ENCODE results near the gene STAM2.
"Not testable (repeated sequence)": the region's sequence is repeated elsewhere in the genome, so short reads cannot be mapped to it uniquely, and the experiment has no call there.

STAM2 gene

DNA sequence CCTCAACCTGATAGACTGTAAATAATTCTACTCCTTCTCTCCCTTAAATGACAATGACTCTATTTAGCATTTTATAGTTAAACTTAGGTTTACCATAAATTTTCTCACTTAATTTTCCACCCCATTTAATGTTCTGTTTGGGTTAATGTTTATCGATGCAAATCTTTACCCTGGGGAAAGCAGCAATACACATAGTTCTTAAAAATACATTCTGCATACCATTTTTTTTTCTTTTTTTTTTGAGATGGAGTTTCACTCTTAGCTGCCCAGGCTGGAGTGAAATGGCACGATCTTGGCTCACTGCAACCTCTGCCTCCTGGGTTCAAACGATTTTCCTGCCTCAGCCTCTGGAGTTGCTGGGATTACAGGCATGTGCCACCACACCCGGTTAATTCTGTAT, 14.0 kb downstream of the STAM2 start:
- peaks cover 20% of the 10 kb centered on the region for H3K4me1 Mint-ChIP-seq
- ATAC-seq (no peak), DNase-seq (ENCODE audit: low spot score in 2 of 2) (no peak)
- no peaks in the 10 kb centered on the region for H3K36me3 Mint-ChIP-seq
- H3K4me3 Mint-ChIP-seq, result no peak overlapping the region
- no peak overlapping the region for H3K27ac Mint-ChIP-seq
- peaks cover 4% of the 10 kb centered on the region for H3K9me3 Mint-ChIP-seq

DNA sequence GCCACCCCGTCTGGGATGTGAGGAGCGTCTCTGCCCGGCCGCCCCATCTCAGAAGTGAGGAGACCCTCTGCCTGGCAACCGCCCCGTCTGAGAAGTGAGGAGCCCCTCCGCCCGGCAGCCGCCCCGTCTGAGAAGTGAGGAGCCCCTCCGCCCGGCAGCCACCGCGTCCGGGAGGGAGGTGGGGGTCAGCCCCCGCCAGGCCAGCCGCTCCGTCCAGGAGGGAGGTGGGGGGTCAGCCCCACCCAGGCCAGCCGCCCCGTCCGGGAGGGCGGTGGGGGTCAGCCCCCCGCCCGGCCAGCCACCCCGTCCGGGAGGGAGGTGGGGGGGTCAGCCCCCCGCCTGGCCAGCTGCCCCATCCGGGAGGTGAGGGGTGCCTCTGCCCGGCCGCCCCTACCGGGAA, 15.2 kb downstream of the STAM2 start:
- H3K27ac Mint-ChIP-seq; ATAC-seq; DNase-seq (ENCODE audit: low spot score in 2 of 2); H3K4me3 Mint-ChIP-seq; H3K36me3 Mint-ChIP-seq; H3K9me3 Mint-ChIP-seq: not testable (repeated sequence)
- H3K4me1 Mint-ChIP-seq, result peaks cover 16% of the 10 kb centered on the region

DNA sequence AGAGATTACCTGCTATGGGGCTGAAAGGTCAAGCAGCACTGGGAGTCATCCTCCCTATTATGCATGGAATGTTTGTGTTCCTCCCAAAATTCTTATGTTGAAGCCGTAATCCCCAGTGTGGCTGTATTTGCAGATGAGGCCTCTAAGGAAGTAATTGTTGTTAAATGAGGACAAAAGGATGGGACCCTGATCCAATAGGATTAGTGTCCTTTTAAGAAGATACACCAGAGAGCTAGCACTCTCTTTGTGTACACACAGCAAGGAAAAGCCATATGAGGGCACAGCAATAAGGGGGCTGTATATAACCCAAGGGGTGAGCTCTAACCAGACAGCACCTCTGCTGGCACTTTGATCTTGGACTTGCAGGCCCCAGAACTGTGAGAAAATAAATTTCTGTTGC, 18.3 kb downstream of the STAM2 start:
- DNase-seq (ENCODE audit: low spot score in 2 of 2), result no peak
- no peak for ATAC-seq
- H3K27ac Mint-ChIP-seq, result no peak overlapping the region
- H3K4me3 Mint-ChIP-seq, result no peak overlapping the region
- peaks cover 34% of the 10 kb centered on the region for H3K4me1 Mint-ChIP-seq
- H3K36me3 Mint-ChIP-seq, result no peaks in the 10 kb centered on the region
- H3K9me3 Mint-ChIP-seq, result peaks cover 4% of the 10 kb centered on the region

DNA sequence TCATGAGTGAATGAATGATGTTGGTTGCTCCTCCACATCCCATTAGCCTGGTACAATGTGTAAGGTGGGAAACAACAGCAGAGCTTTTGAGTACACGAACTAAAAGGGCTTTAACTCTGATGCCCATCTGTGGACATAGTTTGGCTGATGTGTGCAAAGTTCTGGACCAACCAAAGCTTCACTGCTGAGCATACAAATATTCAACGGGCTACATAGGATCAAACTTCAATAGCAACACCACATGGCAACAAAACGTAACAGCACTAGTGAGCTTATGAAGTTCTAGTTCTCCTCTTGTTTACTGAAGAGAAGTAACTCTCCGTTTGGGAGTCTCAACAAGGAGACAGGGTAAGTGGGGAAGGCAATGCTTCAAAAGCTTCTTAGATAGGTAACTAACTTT, 20.4 kb downstream of the STAM2 start:
- Mint-ChIP-seq H3K27ac (no peak overlapping the region), H3K9me3 (peaks cover 4% of the 10 kb centered on the region), H3K4me3 (no peak overlapping the region)

DNA sequence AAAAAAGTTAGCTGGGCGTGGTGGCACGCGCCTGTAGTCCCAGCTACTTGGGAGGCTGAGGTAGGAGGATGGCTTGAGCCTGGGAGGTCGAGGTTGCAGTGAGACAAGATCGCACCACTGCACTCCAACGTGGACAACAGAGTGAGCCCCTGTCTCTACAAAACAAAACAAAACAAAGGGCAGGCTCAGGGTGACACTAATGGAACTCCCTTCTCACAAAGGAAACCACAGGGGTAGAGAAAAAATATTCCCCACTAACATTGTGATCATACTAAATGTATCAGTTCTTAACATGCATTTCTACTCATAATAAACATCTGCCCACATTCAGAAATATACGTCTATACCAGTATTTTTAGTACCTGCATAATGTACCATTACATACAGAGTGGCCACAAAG, 21.1 kb downstream of the STAM2 start:
- no peak for ATAC-seq
- DNase-seq (ENCODE audit: low spot score in 2 of 2), result no peak
- Mint-ChIP-seq H3K4me1 (peaks cover 29% of the 10 kb centered on the region), H3K27ac (peak overlapping the region; percentile 55), H3K9me3 (peaks cover 4% of the 10 kb centered on the region), H3K4me3 (no peak overlapping the region), H3K36me3 (no peaks in the 10 kb centered on the region)

More for the DNA sequence above, 20.4 kb downstream of the STAM2 start:
- Mint-ChIP-seq H3K36me3 (no peaks in the 10 kb centered on the region), H3K4me1 (peaks cover 34% of the 10 kb centered on the region)
- DNase-seq (ENCODE audit: low spot score in 2 of 2) (no peak), ATAC-seq (no peak)

DNA sequence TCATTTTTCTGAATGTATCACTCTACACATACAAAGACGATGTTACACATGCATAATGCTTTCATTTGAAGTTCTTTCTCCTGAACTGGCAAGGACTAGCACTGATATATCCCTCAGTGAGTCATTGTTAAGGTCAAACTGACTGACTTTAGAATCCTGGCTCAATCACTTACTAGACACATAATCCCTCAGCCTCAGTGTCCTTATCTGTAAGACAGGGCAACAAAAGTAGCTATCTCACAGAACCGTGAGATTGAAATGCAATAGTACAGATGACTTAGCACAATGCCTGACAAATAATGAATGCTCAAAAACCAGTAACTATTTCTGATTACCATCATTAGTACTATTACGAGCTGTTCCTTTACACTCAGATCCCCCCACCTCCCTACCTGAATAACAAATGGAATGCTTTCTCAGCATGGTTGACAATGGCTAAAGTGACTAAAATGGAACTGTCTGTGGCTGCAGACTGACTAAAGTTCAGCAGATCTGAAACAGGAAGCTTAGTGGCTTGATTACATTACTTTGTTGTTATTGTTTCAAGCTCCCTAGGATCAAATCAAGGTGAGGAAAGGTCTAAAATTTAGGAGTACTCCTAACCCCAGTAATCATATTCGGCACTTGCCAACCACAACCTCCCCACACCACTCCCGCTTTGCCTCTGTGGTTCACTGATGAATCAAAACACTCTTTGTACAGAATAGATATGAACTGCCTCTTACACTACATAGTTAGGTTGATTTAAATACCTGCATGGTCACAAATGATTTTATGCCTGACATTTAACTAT, 40.9 kb downstream of the STAM2 start:
- peak; percentile 11 to 60 for DNase-seq (ENCODE audit: low spot score in 2 of 2)
- ATAC-seq, result peak; percentile 91
- peaks cover 14% of the 10 kb centered on the region for H3K4me1 Mint-ChIP-seq
- no peaks in the 10 kb centered on the region for H3K9me3 Mint-ChIP-seq
- peaks cover 30% of the 10 kb centered on the region for H3K36me3 Mint-ChIP-seq
- H3K4me3 Mint-ChIP-seq, result no peak overlapping the region
- no peak overlapping the region for H3K27ac Mint-ChIP-seq

DNA sequence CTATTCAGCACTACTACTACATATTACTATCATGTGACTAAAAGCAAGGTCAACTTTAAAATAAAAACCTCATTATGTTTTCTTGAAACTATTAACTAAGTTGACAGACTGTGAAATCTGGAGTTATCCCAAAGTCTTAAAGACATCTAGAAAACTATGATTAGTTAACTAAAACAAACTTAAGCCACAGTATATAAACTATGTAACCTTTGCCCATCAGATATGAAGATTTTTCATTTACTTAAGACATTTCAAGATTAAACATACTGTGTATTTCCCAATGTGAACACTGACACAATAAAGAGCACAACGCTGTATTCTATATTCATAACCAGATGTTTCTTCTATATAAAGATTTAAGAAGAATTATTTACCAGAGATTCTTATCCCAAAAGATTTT, 43.3 kb downstream of the STAM2 start:
- ATAC-seq (no peak), DNase-seq (ENCODE audit: low spot score in 2 of 2) (no peak)
- Mint-ChIP-seq H3K9me3 (no peaks in the 10 kb centered on the region), H3K27ac (no peak overlapping the region), H3K4me3 (no peak overlapping the region), H3K36me3 (peaks cover 37% of the 10 kb centered on the region), H3K4me1 (peaks cover 14% of the 10 kb centered on the region)

DNA sequence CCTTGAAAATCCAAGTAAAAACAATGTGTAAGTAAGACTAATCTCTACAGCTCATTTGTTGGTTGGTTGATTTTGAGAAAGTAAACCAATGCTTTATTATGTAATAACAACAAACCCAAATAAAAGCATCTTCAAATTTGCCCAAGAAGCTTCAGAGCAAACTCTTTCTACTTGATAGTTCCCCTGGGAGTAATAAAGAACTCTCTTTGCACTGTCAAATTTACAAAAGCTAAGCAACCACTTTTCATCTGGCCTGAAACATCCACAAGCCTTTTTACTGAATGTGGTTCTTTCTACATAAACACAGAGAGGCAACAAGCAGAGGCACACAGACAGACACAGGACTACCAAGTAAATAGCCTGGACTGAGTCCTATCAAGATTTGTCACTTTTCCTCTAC, 47.9 kb downstream of the STAM2 start:
- Mint-ChIP-seq H3K27ac (no peak overlapping the region), H3K36me3 (peaks cover 44% of the 10 kb centered on the region)

DNA sequence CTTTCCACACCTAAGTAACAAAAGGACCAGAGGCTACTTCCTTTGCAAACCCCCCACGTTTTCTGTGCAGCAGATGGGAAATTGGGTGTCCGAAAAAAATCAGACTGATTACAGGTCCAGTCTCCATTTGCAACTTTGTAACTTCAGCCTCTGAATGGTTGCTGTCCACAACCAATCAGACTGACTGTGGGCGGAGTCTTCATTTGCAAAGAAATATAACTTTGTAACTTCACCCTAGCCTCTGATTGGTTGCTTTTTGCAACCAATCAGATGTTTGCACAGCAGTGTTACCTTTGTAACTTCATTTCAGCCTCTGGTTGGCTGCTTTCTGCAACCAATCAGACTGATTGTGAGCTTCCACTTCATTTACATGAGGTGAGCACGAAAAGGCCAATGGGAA, 48.9 kb downstream of the STAM2 start:
- Mint-ChIP-seq H3K27ac (no peak overlapping the region), H3K36me3 (peaks cover 46% of the 10 kb centered on the region), H3K4me1 (no peaks in the 10 kb centered on the region), H3K9me3 (no peaks in the 10 kb centered on the region), H3K4me3 (no peak overlapping the region)
- DNase-seq (ENCODE audit: low spot score in 2 of 2) (no peak), ATAC-seq (no peak)

More for the DNA sequence above, 47.9 kb downstream of the STAM2 start:
- no peaks in the 10 kb centered on the region for H3K9me3 Mint-ChIP-seq
- no peak for ATAC-seq
- DNase-seq (ENCODE audit: low spot score in 2 of 2), result no peak
- no peaks in the 10 kb centered on the region for H3K4me1 Mint-ChIP-seq
- H3K4me3 Mint-ChIP-seq, result no peak overlapping the region

DNA sequence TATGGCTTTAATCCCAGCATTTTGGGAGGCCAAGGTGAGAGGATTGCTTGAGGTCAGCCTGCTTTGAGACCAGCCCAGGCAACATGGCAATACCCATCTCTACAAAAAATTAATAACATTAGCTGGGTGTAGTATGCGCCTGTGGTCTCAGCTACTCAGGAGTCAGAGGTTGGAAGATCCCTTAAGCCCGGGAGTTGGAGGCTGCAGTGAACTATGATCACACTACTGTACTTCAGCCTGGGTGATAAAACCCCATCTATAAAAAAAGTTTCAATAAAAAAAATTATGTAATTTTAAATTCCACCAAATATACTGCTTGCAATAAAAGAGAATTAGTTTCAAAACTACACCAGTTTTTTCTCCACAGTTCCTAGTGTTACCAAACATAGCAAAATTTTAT, 53.4 kb downstream of the STAM2 start:
- DNase-seq (ENCODE audit: low spot score in 2 of 2) (no peak), ATAC-seq (no peak)
- no peak overlapping the region for H3K27ac Mint-ChIP-seq
- H3K4me3 Mint-ChIP-seq, result no peak overlapping the region
- H3K4me1 Mint-ChIP-seq, result no peaks in the 10 kb centered on the region
- no peaks in the 10 kb centered on the region for H3K9me3 Mint-ChIP-seq
- peaks cover 45% of the 10 kb centered on the region for H3K36me3 Mint-ChIP-seq

DNA sequence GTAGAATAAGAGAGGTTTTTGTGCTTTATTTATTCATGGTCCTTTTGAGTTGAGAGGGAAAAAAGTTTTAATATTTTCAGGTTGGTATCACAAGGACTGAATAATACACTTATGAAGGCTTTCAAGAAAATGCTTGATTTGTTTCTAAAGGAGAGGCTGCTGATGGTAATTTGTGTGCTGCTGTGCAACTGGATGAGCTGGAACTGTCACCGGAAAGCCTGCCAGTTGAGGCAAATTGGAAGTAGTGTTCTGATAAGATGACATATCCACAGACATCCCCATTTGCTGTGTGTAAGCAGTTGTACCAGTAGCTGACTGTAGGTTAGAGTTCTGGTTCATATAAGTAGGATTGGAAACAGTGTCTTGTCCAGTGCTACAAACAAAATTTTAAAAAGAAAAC, 55.1 kb downstream of the STAM2 start:
- H3K4me3 Mint-ChIP-seq, result no peak overlapping the region
- no peaks in the 10 kb centered on the region for H3K4me1 Mint-ChIP-seq
- peaks cover 42% of the 10 kb centered on the region for H3K36me3 Mint-ChIP-seq
- no peaks in the 10 kb centered on the region for H3K9me3 Mint-ChIP-seq
- DNase-seq (ENCODE audit: low spot score in 2 of 2), result no peak
- no peak for ATAC-seq
- no peak overlapping the region for H3K27ac Mint-ChIP-seq

DNA sequence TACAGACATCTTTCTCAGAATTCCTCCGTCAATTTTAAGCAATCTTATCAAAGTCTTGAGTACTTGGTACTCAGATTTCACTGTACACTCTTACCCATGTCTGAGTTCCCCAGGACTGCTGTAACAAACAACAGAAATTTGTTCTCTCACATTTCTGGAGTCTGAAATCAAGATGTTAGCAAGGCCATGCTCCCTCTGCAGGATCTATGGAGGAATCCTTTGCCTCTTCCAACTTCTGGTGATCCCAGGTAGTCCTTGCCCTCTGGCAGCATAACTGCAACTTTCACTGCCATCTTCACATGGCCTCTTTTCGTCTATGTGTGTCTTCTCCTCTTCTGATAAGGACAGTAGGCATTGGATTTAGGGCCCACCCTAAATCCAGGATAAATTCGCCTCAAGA, 59.6 kb downstream of the STAM2 start:
- DNase-seq (ENCODE audit: low spot score in 2 of 2) (no peak), ATAC-seq (no peak)
- no peaks in the 10 kb centered on the region for H3K4me1 Mint-ChIP-seq
- peaks cover 14% of the 10 kb centered on the region for H3K36me3 Mint-ChIP-seq
- no peak overlapping the region for H3K4me3 Mint-ChIP-seq
- no peaks in the 10 kb centered on the region for H3K9me3 Mint-ChIP-seq
- no peak overlapping the region for H3K27ac Mint-ChIP-seq

DNA sequence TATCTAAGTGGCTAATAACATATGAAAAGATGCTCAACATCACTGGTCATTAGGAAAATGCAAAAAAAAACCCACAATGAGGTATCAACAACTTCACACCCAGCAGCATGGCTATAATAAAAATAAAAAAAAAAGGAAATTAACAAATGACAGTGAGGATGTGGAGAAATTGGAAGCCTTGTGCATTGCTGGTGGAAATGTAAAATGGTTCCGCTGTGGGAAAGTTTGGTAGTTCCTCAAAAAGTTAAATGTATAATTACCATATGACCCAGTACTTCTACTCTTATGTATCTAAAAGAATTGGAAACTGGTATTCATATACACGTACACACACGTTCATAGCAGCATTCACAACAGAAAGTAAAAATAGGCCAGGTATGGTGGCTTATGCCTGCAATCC, 61.2 kb downstream of the STAM2 start:
- Mint-ChIP-seq H3K9me3 (no peaks in the 10 kb centered on the region), H3K27ac (no peak overlapping the region), H3K4me1 (no peaks in the 10 kb centered on the region), H3K36me3 (no peaks in the 10 kb centered on the region), H3K4me3 (no peak overlapping the region)
- DNase-seq (ENCODE audit: low spot score in 2 of 2), result no peak
- no peak for ATAC-seq

DNA sequence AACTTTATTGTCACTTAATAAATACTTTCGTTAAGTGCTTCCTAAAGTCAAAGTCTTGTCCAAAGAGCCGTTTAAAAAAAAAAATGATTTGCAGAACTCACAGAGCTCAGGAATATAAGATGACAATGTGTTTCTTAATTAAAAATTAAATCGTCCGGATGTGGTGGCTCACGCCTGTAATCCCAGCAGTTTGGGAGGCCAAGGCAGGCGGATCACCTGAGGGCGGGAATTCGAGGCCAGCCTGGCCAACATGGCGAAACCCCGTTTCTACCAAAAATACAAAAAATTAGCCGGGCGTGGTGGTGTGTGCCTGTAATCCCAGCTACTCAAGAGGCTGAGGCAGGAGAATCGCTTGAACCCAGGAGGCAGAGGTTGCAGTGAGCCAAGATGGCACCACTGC, 68.4 kb downstream of the STAM2 start:
- not testable (repeated sequence) for H3K36me3 Mint-ChIP-seq; H3K9me3 Mint-ChIP-seq; ATAC-seq; DNase-seq (ENCODE audit: low spot score in 2 of 2); H3K4me3 Mint-ChIP-seq; H3K4me1 Mint-ChIP-seq; H3K27ac Mint-ChIP-seq

DNA sequence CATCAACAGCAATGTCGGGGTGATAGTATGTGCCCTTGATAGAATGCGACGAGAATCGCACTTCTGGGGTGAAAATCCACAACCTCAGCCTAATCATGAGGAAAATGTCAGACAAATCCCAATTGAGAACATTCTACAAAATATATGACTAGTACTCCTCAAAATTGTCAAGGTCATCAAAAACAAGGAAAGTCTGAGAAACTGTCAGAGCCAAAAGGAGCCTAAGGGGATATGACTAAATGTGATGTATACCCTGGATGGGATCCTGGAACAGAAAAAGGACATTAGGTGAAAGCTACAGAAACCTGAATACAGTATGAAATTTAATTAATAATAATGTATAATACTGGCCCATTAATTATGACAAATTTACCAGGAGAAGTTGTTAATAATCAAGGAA, 69.1 kb downstream of the STAM2 start:
- no peaks in the 10 kb centered on the region for H3K4me1 Mint-ChIP-seq

DNA sequence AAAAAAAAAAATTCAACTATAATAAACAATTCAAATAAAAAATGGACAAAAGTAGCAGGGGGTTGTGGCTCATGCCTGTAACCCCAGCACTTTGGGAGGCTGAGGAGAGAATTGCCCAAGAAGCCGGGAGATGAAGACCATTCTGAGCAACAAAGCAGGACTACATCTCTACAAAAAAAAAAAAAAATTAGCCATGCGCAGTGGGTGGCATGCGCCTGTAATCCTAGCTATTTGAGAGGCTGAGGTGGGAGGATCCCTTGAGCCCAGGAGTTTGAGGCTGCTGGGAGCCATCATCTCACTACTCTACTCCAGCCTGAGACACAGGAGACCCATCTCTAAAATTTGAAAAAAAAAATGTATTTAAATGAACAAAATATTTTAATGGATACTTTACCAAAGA, 72.3 kb downstream of the STAM2 start:
- Mint-ChIP-seq H3K4me3 (no peak overlapping the region), H3K4me1 (peaks cover 8% of the 10 kb centered on the region), H3K9me3 (no peaks in the 10 kb centered on the region), H3K27ac (no peak overlapping the region), H3K36me3 (no peaks in the 10 kb centered on the region)
- DNase-seq (ENCODE audit: low spot score in 2 of 2) (no peak), ATAC-seq (no peak)

More for the DNA sequence above, 69.1 kb downstream of the STAM2 start:
- Mint-ChIP-seq H3K27ac (no peak overlapping the region), H3K4me3 (no peak overlapping the region), H3K36me3 (no peaks in the 10 kb centered on the region), H3K9me3 (no peaks in the 10 kb centered on the region)
- no peak for ATAC-seq
- no peak for DNase-seq (ENCODE audit: low spot score in 2 of 2)
